ENCODE results near the gene ODAD3.

DNA sequence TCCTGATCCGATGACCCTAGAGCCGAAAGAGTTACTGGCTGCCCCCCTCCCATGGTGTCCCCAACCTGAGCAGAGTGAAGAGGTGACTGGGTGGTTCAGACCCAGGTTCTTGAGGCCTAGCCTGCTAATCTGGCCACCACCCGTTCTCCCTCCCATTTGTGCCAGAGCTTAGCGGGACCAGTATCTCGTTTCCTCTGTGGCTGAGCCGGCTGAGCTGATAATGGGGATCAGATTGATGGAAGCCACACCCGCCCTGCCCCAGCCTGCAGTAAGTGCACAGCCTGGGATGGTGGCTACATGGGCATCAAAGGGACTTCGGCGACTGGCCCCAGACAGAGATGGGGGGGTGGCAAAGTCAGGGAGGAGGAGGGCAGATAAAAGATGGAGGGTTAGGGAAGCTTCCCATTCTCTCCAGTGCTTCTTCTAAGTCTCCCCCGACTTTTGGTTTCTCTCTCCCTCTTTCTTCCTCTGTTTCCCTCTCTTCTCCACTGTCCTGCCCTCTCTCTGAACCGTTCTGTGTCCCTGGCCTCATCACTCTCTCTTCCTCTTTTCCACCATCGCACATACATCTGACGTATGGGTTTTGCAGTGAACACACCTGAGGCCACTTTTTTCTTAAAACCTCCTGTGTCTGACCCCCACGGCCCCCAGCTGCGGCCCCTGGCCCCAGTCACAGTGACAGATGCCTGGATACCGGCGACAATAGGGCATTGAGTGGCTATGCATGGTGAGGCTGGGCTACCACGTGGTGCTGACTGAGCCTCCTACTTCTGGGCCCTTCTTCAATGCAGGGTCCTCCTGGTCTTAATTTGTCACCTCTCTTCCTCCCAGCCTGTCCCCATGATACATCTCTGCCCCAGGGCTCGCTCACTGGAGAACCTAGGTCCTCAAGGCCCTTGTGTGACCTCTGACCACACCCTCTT lies 43.5 kb upstream of the ODAD3 start:
- no peak for TF ChIP-seq POLR2A (IDR thresholded peaks at IDR 0.05)
- TF ChIP-seq EP300 (IDR thresholded peaks at IDR 0.05), result no peak
